NCI-H748 (cell line): ENCODE results near the gene CMIP.
"Not testable (repeated sequence)": the region's sequence is repeated elsewhere in the genome, so short reads cannot be mapped to it uniquely, and the experiment has no call there.

Source experiments
- DNase-seq: peaks from one replicate; lab custom pipeline; 2025; ENCODE audit not compliant: unreplicated experiment; lab: John Stamatoyannopoulos, UW

The CMIP gene

GRCh38 chr16:81728435-81728834 is 283.8 kb downstream of the CMIP start:
- no peak for DNase-seq

- DNase-seq = no peak
These were observed 284.8 kb downstream of the CMIP start for GRCh38 chr16:81729451-81729850.

- DNase-seq = peak; percentile 98
These were observed 285.8 kb downstream of the CMIP start for GRCh38 chr16:81730090-81731051.

GRCh38 chr16:81731649-81732048 is 287.0 kb downstream of the CMIP start:
- DNase-seq = no peak

GRCh38 chr16:81732699-81733098 is 288.1 kb downstream of the CMIP start:
- no peak for DNase-seq

- no peak for DNase-seq
These were observed 288.7 kb downstream of the CMIP start for GRCh38 chr16:81733295-81733694.

- no peak for DNase-seq
These were observed 290.2 kb downstream of the CMIP start for GRCh38 chr16:81734632-81735434.

GRCh38 chr16:81737885-81738536 is 293.4 kb downstream of the CMIP start:
- DNase-seq = peak; percentile 88

GRCh38 chr16:81738783-81739496 is 294.3 kb downstream of the CMIP start:
- DNase-seq = no peak

GRCh38 chr16:81739503-81739902 is 294.9 kb downstream of the CMIP start:
- DNase-seq = no peak

- no peak for DNase-seq
These were observed 295.6 kb downstream of the CMIP start for GRCh38 chr16:81740169-81740568.

- DNase-seq = not testable (repeated sequence)
These were observed 296.8 kb downstream of the CMIP start for GRCh38 chr16:81741430-81741770.

GRCh38 chr16:81744385-81744784 is 299.8 kb downstream of the CMIP start:
- DNase-seq = no peak

GRCh38 chr16:81744911-81745310 is 300.3 kb downstream of the CMIP start:
- no peak for DNase-seq

GRCh38 chr16:81745704-81746558 is 301.3 kb downstream of the CMIP start:
- peak; percentile 65 for DNase-seq

GRCh38 chr16:81746566-81746965 is 302.0 kb downstream of the CMIP start:
- DNase-seq = no peak

- no peak for DNase-seq
These were observed 304.0 kb downstream of the CMIP start for GRCh38 chr16:81748476-81749198.

GRCh38 chr16:81752225-81752875 is 307.7 kb downstream of the CMIP start:
- DNase-seq = no peak

GRCh38 chr16:81752876-81753227 is 308.2 kb downstream of the CMIP start:
- no peak for DNase-seq
